Ascending aorta (tissue), 2 donors: Measurements from ENCODE around the gene TFCP2L1. TPM values are rescaled to one million over a fixed set of nuclear protein-coding genes. Genes with fewer than 3 reads are reported as not detected.

Experiments used
- DNase-seq, 2 donors: peaks; one replicate each; pipeline ENCODE4 v3.0.0-alpha.2; 2019; ENCODE audit warnings: low spot score in 2 of 2
- H3K27ac ChIP-seq, 2 donors: fragments of 200-600 bp; sonication (generic); one replicate each; pipeline ENCODE4 v1.5.1; 2016 to 2017; ENCODE audit warnings: mild to moderate bottlenecking in 1 of 2
- H3K27me3 ChIP-seq: fragments of 200-600 bp; sonication (generic); one replicate; pipeline ENCODE4 v1.5.1; 2017
- H3K36me3 ChIP-seq, 2 donors: fragments of 200-600 bp; sonication (generic); one replicate each; pipeline ENCODE4 v1.5.1; 2016
- H3K4me1 ChIP-seq, 2 donors: fragments of 200-600 bp; sonication (generic); one replicate each; pipeline ENCODE4 v1.5.1; 2016 to 2017; ENCODE audit warnings: mild to moderate bottlenecking in 1 of 2
- H3K4me3 ChIP-seq, 2 donors: fragments of 200-600 bp; sonication (generic); one replicate each; pipeline ENCODE4 v1.5.1; 2016 to 2017; ENCODE audit warnings: mild to moderate bottlenecking in 1 of 2
- H3K9me3 ChIP-seq, 2 donors: fragments of 200-600 bp; sonication (generic); one replicate each; pipeline ENCODE4 v1.5.1; 2016
- intact Hi-C: fragments of 100-400 bp; cut with DNase I; formaldehyde crosslinking; loops from one replicate; pipeline ENCODE4 v1.15.1; 2023
- total RNA-seq: library from RNA; depleted of rRNA; stranded (reverse); fragments of >200 nt; gene quantifications from one replicate; pipeline ENCODE4 v1.1.0, GENCODE V29; 2016
- TF ChIP-seq, protein P1 (sequence below), 3 experiments: fragments of 200-600 bp in 2 of 3; fragments of 450-650 bp in 1 of 3; sonication (generic) in 2 of 3; IDR thresholded peaks; one replicate each; pipeline ENCODE4 v1.5.1; 2016 to 2019; ENCODE audit warnings: antibody characterized with exemption in 3 of 3, mild to moderate bottlenecking in 1 of 3, moderate library complexity in 1 of 3

The TFCP2L1 gene
- total RNA-seq, 1 donor from 2014 or later: 5.5 TPM

DNA sequence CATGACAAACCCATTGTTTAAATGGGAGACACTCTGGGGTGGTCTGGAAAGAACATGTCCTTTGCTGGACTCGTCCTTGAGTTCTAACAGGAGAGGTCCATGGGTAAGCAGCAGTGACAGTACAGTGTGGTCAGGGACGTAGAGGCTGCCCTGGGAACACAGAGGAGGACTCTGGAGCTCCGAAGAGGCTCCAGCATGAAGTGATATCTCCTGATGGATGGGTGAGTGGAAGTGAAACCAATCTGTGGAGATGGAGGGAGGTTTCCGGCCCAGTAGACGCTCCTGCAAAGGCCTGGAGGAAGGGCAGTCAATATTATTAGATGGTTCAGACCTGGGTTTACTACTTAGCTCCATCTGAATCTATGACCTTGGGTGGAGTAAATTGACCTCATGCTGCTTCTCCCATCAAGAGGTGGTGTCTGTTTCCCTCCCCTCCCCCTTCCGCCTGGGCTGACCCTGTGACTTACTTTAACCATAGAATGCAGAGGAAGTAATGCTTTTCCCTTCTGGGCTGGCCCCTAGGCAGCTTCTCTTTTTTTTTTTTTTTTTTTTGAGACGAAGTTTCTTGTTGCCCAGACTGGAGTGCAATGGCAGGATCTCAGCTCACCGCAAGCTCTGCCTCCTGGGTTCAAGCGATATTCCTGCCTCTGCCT, 2.3 kb upstream of the TFCP2L1 start:
- TF ChIP-seq, protein P1, sequence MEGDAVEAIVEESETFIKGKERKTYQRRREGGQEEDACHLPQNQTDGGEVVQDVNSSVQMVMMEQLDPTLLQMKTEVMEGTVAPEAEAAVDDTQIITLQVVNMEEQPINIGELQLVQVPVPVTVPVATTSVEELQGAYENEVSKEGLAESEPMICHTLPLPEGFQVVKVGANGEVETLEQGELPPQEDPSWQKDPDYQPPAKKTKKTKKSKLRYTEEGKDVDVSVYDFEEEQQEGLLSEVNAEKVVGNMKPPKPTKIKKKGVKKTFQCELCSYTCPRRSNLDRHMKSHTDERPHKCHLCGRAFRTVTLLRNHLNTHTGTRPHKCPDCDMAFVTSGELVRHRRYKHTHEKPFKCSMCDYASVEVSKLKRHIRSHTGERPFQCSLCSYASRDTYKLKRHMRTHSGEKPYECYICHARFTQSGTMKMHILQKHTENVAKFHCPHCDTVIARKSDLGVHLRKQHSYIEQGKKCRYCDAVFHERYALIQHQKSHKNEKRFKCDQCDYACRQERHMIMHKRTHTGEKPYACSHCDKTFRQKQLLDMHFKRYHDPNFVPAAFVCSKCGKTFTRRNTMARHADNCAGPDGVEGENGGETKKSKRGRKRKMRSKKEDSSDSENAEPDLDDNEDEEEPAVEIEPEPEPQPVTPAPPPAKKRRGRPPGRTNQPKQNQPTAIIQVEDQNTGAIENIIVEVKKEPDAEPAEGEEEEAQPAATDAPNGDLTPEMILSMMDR (IDR thresholded peaks at IDR 0.05): no peak
- Histone ChIP-seq H3K27me3 (peaks cover 8% of the 10 kb centered on the region), H3K4me1 (peaks cover 0 to 4% of the 10 kb centered on the region in 2 donors), H3K27ac (no peak overlapping the region), H3K9me3 (no peaks in the 10 kb centered on the region), H3K36me3 (no peaks in the 10 kb centered on the region), H3K4me3 (no peak overlapping the region)
- intact Hi-C loops: no loop called here
- no peak for DNase-seq

DNA sequence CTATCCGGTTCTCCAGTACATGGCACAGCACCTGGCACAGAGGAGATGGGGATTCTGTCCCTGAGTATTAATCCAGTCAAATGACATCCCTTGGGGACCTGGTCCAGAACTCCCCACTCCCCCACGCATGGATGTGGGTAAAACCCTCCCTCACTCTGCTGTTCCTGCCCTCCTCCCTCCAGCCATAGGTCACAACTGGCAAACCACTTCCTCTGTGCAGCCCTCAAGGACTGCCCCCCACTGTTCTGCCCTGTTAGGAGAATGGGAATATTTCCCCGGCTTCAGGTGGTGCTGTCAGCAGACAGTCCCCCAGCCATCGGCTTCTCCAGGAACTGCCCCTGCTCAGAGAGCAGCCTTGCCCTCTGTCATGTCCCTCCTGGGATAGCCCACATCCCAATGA, 1.5 kb upstream of the TFCP2L1 start:
- no peak overlapping the region for H3K27ac ChIP-seq
- H3K9me3 ChIP-seq: no peaks in the 10 kb centered on the region
- H3K27me3 ChIP-seq: peaks cover 8% of the 10 kb centered on the region
- H3K4me3 ChIP-seq: no peak overlapping the region
- DNase-seq: no peak
- H3K4me1 ChIP-seq: peaks cover 0 to 4% of the 10 kb centered on the region in 2 donors
- TF ChIP-seq, protein P1 (IDR thresholded peaks at IDR 0.05): no peak
- no peaks in the 10 kb centered on the region for H3K36me3 ChIP-seq
- intact Hi-C loops: no loop called here

DNA sequence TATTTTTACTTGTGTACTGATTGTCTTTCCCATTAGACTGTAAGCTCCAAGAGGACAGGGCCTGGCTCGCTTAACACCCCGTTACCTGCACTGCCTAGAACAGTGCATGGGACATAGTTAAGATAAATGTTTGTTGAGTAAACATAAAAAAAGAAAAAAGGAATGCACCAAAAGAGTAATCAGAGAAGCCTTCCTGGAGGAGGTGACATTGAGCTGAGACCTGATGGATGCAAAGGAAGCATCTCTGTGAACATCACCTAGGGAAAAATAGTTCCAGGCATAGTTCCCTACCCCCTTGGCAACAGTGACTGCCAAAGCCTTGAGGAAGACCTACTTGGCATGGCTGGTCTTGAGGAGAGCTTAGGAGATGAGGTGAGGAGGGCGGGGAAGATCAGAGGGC, 924 bp upstream of the TFCP2L1 start:
- peaks cover 0 to 4% of the 10 kb centered on the region in 2 donors for H3K4me1 ChIP-seq
- no peak overlapping the region for H3K27ac ChIP-seq
- H3K9me3 ChIP-seq: no peaks in the 10 kb centered on the region
- TF ChIP-seq, protein P1 (IDR thresholded peaks at IDR 0.05): no peak
- no peaks in the 10 kb centered on the region for H3K36me3 ChIP-seq
- H3K4me3 ChIP-seq: no peak overlapping the region
- DNase-seq: no peak
- intact Hi-C loops: no loop called here
- peaks cover 8% of the 10 kb centered on the region for H3K27me3 ChIP-seq

DNA sequence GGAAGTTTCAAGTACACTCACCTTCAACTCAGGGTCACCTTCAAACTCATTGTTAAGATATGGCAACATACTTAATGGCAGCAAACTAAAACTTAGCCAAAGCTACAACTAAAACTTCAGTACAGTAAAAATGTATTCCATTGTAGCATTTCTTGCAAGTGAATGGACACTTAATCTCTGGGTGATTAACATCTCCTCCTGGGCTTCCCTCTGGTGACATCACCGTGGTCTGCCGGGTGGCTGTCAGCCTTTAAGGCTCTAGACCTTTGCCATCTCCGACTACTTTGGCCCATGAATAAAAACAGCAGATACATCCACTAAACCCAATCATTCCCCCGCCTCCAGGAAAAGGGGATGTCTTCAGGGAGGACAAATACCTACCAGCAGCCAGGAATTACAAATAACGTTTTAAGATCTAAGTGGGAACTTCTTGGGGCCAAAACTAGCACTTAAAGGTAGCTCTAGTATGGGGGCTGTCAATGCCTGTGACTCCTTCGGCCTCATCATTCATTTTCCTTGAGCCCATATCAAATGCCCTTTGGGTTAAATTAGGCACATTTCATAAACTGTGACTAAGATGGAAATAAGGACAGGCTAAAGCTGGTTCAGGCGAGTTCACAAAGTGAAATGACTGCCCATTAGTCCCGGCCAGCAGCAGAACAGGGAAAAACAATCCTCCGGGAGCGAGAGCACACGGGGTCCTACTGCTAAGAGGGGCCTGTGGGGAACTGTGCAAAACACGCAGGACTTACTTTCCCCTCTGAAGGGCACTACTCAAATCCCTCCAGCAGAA, 1.1 kb downstream of the TFCP2L1 start:
- Histone ChIP-seq H3K36me3 (no peaks in the 10 kb centered on the region), H3K27ac (no peak overlapping the region), H3K4me1 (peaks cover 0 to 4% of the 10 kb centered on the region in 2 donors), H3K9me3 (no peaks in the 10 kb centered on the region), H3K4me3 (peak overlapping the region; percentile 55 to 64), H3K27me3 (peaks cover 8% of the 10 kb centered on the region)
- DNase-seq: no peak
- TF ChIP-seq, protein P1 (IDR thresholded peaks at IDR 0.05): no peak
- intact Hi-C loops: no loop called here

DNA sequence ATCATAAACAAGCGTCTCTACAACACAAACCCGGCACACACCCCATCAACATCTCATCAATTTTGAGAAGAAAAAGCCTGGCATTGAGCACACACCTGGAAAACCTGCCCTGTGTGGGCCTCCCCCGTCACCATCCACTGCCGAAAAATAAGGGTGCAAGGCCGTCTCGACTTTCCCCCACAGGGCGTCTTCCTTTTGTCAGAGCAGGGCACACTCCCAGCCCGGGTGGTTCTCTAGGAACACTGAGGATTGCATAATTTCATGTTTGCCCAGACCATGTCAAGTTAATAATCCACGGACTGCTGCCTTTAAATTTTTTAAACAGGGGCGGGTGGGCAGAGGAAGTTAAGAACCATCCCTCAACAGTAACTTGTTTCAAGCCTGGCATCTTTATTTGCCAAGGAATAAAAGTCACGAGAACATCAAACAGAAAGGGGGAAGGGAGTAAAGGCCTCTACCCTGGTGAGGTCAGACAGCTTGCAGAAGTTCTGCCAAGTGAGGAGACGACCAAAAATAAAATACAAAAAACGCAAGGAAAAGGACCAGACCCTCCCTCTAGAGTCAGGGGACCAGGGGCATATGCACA, 2.1 kb downstream of the TFCP2L1 start:
- DNase-seq: no peak
- Histone ChIP-seq H3K27ac (no peak overlapping the region), H3K36me3 (no peaks in the 10 kb centered on the region), H3K4me1 (peaks cover 0 to 4% of the 10 kb centered on the region in 2 donors), H3K27me3 (peaks cover 8% of the 10 kb centered on the region), H3K4me3 (no peak overlapping the region), H3K9me3 (no peaks in the 10 kb centered on the region)
- TF ChIP-seq, protein P1 (IDR thresholded peaks at IDR 0.05): no peak
- intact Hi-C loops: no loop called here
